GM23248 (cell line): ENCODE data around the gene PLD1.

Experiments used
- EZH2 ChIP-seq: fragments of 200-600 bp; sonication (generic); IDR thresholded peaks from 2 replicates; pipeline ENCODE4 v1.6.1; 2018; ENCODE audit warnings: antibody characterized with exemption, mild to moderate bottlenecking; ENCODE audit not compliant: insufficient read depth, poor library complexity, severe bottlenecking
- EZH2phosphoT487 ChIP-seq: fragments of 200-600 bp; sonication (generic); IDR thresholded peaks from 2 replicates; pipeline ENCODE4 v1.6.1; 2018; ENCODE audit warnings: antibody characterized with exemption, moderate library complexity, mild to moderate bottlenecking, low read depth; ENCODE audit not compliant: insufficient read depth

DNA sequence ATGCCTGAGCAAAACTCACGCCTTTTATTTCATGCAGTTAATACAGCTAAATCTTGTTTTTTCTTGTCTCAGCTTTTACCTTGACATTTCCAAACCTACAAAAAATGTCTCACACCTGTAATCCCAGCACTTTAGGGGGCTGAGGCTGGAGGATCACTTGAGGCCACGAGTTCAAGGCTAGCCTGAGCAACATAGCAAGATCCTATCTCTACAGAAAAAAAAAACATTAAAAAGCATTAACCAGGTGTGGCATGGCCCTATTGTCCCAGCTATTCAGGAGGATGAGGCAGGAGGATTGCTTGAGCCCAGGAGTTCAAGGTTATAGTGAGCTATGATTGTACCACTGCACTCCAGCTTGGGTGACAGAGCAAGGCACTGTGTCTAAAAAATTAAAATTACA, 29.0 kb upstream of the PLD1 start:
- TF ChIP-seq EZH2 (no peak), EZH2phosphoT487 (no peak)
